ENCODE measurements around the gene THRAP3. TPM values are rescaled to one million over a fixed set of nuclear protein-coding genes. Genes with fewer than 3 reads are reported as not detected.

THRAP3 gene, protein sequence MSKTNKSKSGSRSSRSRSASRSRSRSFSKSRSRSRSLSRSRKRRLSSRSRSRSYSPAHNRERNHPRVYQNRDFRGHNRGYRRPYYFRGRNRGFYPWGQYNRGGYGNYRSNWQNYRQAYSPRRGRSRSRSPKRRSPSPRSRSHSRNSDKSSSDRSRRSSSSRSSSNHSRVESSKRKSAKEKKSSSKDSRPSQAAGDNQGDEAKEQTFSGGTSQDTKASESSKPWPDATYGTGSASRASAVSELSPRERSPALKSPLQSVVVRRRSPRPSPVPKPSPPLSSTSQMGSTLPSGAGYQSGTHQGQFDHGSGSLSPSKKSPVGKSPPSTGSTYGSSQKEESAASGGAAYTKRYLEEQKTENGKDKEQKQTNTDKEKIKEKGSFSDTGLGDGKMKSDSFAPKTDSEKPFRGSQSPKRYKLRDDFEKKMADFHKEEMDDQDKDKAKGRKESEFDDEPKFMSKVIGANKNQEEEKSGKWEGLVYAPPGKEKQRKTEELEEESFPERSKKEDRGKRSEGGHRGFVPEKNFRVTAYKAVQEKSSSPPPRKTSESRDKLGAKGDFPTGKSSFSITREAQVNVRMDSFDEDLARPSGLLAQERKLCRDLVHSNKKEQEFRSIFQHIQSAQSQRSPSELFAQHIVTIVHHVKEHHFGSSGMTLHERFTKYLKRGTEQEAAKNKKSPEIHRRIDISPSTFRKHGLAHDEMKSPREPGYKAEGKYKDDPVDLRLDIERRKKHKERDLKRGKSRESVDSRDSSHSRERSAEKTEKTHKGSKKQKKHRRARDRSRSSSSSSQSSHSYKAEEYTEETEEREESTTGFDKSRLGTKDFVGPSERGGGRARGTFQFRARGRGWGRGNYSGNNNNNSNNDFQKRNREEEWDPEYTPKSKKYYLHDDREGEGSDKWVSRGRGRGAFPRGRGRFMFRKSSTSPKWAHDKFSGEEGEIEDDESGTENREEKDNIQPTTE
- 102 TPM for total RNA-seq
- 28.0 TPM for polyA plus RNA-seq (ENCODE audit: insufficient read depth, low read depth, low replicate concordance)
- long read RNA-seq, donor 1, partial matches to known transcripts, result 54 of 54 reads
- long read RNA-seq, donor 1, other reads (novel, unspliced or antisense), result 0 of 54 reads
- long read RNA-seq, donor 2, partial matches to known transcripts, result 63 of 63 reads
- long read RNA-seq, donor 2, other reads (novel, unspliced or antisense), result 0 of 63 reads
- long read RNA-seq, donor 3, full-length matches to known transcripts, result 2 of 103 reads
- long read RNA-seq, donor 3, partial matches to known transcripts, result 73 of 103 reads
- long read RNA-seq, donor 3, other reads (novel, unspliced or antisense), result 28 of 103 reads
- long read RNA-seq, donor 4, full-length matches to known transcripts, result 1 of 264 reads
- long read RNA-seq, donor 4, partial matches to known transcripts, result 233 of 264 reads
- long read RNA-seq, donor 4, other reads (novel, unspliced or antisense), result 30 of 264 reads
- long read RNA-seq, donor 5, result 0 reads
- long read RNA-seq, donor 6, partial matches to known transcripts, result 121 of 121 reads
- long read RNA-seq, donor 6, other reads (novel, unspliced or antisense), result 0 of 121 reads
- long read RNA-seq, donor 7, full-length matches to known transcripts, result 6 of 93 reads
- long read RNA-seq, donor 7, partial matches to known transcripts, result 74 of 93 reads
- long read RNA-seq, donor 7, other reads (novel, unspliced or antisense), result 13 of 93 reads
- long read RNA-seq, donor 8, full-length matches to known transcripts, result 1 of 53 reads
- long read RNA-seq, donor 8, partial matches to known transcripts, result 52 of 53 reads
- long read RNA-seq, donor 8, other reads (novel, unspliced or antisense), result 0 of 53 reads
- long read RNA-seq, donor 9, partial matches to known transcripts, result 83 of 83 reads
- long read RNA-seq, donor 9, other reads (novel, unspliced or antisense), result 0 of 83 reads
- long read RNA-seq, donor 10, partial matches to known transcripts, result 74 of 77 reads
- long read RNA-seq, donor 10, other reads (novel, unspliced or antisense), result 0 of 77 reads

DNA sequence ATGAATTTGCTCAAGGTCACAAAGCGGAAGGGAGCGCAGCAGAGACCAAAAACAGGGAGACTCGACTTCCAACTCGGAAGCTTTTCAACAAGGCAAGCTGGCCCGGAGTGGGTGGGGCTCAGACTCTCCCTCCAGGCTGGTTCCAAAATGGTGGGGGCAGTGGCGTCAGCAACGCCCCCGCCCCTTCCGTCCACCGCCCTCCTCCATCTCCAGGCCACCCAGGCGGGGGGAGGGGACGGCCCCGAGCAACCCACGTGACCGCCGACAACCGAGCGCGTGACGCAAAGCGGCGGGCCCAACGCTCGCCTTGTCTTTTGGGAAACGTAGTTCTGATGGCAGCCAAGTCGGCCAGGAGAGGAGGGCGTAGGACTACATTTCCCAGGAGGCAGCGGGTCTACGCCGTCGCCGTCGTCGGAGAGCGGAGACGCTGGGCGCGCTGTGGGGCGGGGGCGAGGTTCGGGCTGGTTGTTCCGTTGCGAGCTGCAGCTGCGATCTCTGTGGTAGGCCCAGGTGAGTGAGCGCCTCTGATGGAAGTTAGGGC, at the start of gene THRAP3:
TSS of gene THRAP3 (plus strand) at position 448 of the 541 bp plus-strand sequence. CDS start 58,121 bp downstream, outside the sequence.
- FAIRE-seq (peak; percentile 95), DNase-seq (peak; percentile 100)
- TF ChIP-seq, protein P1, sequence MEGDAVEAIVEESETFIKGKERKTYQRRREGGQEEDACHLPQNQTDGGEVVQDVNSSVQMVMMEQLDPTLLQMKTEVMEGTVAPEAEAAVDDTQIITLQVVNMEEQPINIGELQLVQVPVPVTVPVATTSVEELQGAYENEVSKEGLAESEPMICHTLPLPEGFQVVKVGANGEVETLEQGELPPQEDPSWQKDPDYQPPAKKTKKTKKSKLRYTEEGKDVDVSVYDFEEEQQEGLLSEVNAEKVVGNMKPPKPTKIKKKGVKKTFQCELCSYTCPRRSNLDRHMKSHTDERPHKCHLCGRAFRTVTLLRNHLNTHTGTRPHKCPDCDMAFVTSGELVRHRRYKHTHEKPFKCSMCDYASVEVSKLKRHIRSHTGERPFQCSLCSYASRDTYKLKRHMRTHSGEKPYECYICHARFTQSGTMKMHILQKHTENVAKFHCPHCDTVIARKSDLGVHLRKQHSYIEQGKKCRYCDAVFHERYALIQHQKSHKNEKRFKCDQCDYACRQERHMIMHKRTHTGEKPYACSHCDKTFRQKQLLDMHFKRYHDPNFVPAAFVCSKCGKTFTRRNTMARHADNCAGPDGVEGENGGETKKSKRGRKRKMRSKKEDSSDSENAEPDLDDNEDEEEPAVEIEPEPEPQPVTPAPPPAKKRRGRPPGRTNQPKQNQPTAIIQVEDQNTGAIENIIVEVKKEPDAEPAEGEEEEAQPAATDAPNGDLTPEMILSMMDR (IDR thresholded peaks at IDR 0.05; ENCODE audit: borderline replicate concordance, extremely low read depth, insufficient read depth), result no peak
- peak within 1 kb of the TSS; percentile 81 to 95 (median 93) for H3K4me3 ChIP-seq (ENCODE audit: low read length in 3 of 3)
- H3K36me3 ChIP-seq (ENCODE audit: control insufficient read depth in 2 of 3, insufficient read depth in 3 of 3, low read length in 3 of 3), result no peaks in the 10 kb centered on the region
- H3K9me3 ChIP-seq (ENCODE audit: control insufficient read depth in 2 of 3, insufficient read depth in 1 of 3, low read length in 3 of 3), result no peaks in the 10 kb centered on the region
- no peaks in the 10 kb centered on the region for H3K27me3 ChIP-seq (ENCODE audit: control insufficient read depth, insufficient read depth, low read length)
- H3K9ac ChIP-seq (ENCODE audit: low read length in 3 of 3), result peak within 1 kb of the TSS; percentile 82 to 92 (median 87)
- H3K4me1 ChIP-seq (ENCODE audit: control insufficient read depth in 2 of 3, insufficient read depth in 2 of 3, low read depth in 1 of 3, low read length in 3 of 3), result peaks cover 4 to 13% (median 6%) of the 10 kb centered on the region in 3 donors
- peak within 1 kb of the TSS; percentile 95 to 96 for H3K27ac ChIP-seq (ENCODE audit: low read depth in 2 of 2, low read length in 2 of 2)
- intact Hi-C loops (cut with DNase I), result no loop called here

DNA sequence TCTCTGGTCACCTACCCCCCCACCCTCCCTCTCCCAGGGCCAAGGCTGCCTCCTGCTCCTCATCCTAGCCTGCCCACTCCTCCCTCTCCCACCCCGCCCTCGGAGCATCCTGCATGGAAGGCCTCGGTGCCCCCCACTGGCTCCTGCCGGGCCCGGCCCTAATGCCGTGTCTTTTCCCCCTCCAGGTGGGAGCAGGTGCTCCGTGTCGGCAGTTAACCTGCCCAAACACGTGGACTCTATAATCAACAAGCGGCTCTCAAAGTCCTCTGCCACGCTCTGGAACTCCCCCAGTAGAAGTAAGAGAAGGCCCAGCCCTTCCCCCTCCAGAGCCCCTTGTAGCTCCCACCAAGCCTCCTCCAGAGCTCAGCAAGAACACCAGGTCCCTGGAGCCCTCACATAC, 49.5 kb upstream of the THRAP3 start:
- intact Hi-C loops (cut with DNase I), result no loop called here
- no peak overlapping the region for H3K9ac ChIP-seq (ENCODE audit: low read length in 3 of 3)

More for the DNA sequence above, 49.5 kb upstream of the THRAP3 start:
- H3K27ac ChIP-seq (ENCODE audit: low read depth in 2 of 2, low read length in 2 of 2), result peak overlapping the region in 1 of 2 donors; percentile 33
- peaks cover 0 to 6% (median 4%) of the 10 kb centered on the region in 3 donors for H3K4me1 ChIP-seq (ENCODE audit: control insufficient read depth in 2 of 3, insufficient read depth in 2 of 3, low read depth in 1 of 3, low read length in 3 of 3)
- no peaks in the 10 kb centered on the region for H3K27me3 ChIP-seq (ENCODE audit: control insufficient read depth, insufficient read depth, low read length)
- no peaks in the 10 kb centered on the region for H3K9me3 ChIP-seq (ENCODE audit: control insufficient read depth in 2 of 3, insufficient read depth in 1 of 3, low read length in 3 of 3)
- H3K4me3 ChIP-seq (ENCODE audit: low read length in 3 of 3), result no peak overlapping the region
- FAIRE-seq (no peak), DNase-seq (peak in 2 of 5 donors; percentile 29 to 51)
- H3K36me3 ChIP-seq (ENCODE audit: control insufficient read depth in 2 of 3, insufficient read depth in 3 of 3, low read length in 3 of 3), result peaks cover 9 to 36% (median 32%) of the 10 kb centered on the region in 3 donors
- TF ChIP-seq, protein P1 (IDR thresholded peaks at IDR 0.05; ENCODE audit: borderline replicate concordance, extremely low read depth, insufficient read depth), result no peak
